A673 (cell line): Measurements from ENCODE around the gene CCDC157.

Experiments
- EZH2 ChIP-seq: fragments of 200-600 bp; sonication (generic); IDR thresholded peaks from 2 replicates; pipeline ENCODE4 v1.6.1; 2017; ENCODE audit warnings: borderline replicate concordance, low read depth, mild to moderate bottlenecking, mixed read lengths, antibody characterized with exemption, low read length; ENCODE audit not compliant: poor library complexity, severe bottlenecking
- TF ChIP-seq, protein P1 (sequence below): fragments of 300-800, 200-600 bp; sonication (generic); conservative IDR thresholded peaks from 2 replicates; pipeline ENCODE4 v1.5.1; 2017; ENCODE audit warnings: low read depth, mild to moderate bottlenecking, antibody characterized with exemption, low read length, moderate library complexity, mixed read lengths

DNA sequence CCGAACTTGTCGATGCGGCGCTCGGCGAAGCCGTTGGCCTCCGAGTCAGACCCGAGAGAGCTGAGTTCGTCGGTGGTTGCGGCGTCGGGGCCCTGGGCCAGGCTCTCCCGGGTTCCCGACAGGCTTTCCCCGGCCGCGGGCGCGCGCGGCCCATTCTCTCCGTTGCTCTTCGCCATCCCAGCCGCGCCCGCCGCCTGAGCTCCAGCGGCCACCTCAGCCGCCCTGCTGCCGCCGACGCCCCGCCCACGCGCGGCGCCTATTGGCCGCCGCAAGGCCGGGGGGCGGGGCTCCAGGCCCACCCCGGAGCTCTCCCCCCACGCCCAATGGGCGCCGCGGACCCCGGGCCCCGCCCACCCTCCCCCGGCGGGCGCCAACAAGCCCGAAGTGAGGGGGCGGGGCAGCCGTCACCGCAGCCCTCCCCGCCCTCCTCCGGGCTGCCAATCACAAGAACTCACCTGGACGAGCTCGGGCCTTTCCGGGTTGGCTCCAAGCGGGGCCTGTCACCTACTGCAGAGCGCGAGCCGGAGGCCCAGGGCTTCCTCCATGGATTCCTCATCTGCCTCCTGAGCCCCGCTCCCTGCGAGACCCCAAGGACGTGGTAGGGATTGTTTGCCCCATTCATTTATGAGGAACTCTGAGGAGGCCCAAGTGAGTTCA, 30.0 kb upstream of the CCDC157 start, which contains the start of gene TBC1D10A:
- TF ChIP-seq, protein P1, sequence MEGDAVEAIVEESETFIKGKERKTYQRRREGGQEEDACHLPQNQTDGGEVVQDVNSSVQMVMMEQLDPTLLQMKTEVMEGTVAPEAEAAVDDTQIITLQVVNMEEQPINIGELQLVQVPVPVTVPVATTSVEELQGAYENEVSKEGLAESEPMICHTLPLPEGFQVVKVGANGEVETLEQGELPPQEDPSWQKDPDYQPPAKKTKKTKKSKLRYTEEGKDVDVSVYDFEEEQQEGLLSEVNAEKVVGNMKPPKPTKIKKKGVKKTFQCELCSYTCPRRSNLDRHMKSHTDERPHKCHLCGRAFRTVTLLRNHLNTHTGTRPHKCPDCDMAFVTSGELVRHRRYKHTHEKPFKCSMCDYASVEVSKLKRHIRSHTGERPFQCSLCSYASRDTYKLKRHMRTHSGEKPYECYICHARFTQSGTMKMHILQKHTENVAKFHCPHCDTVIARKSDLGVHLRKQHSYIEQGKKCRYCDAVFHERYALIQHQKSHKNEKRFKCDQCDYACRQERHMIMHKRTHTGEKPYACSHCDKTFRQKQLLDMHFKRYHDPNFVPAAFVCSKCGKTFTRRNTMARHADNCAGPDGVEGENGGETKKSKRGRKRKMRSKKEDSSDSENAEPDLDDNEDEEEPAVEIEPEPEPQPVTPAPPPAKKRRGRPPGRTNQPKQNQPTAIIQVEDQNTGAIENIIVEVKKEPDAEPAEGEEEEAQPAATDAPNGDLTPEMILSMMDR = no peak
- TF ChIP-seq EZH2 = no peak
